GM19043 (cell line): ENCODE results near the gene PTPRN2.
"Not testable (repeated sequence)": the region's sequence is repeated elsewhere in the genome, so short reads cannot be mapped to it uniquely, and the experiment has no call there.

Experiments
- ATAC-seq: cut with Tn5 transposase; IDR thresholded peaks from one replicate; pipeline ENCODE4 v1.9.1; 2021; ENCODE audit warnings: low read depth; ENCODE audit not compliant: unreplicated experiment

PTPRN2 gene

GRCh38 chr7:158295966-158296797 lies 291.4 kb downstream of the PTPRN2 start:
- ATAC-seq = no peak

GRCh38 chr7:158294468-158295215 lies 293.0 kb downstream of the PTPRN2 start:
- not testable (repeated sequence) for ATAC-seq

- no peak for ATAC-seq
Observed at GRCh38 chr7:158292948-158293347, 294.7 kb downstream of the PTPRN2 start.

- no peak for ATAC-seq
Observed at GRCh38 chr7:158291998-158292397, 295.6 kb downstream of the PTPRN2 start.

GRCh38 chr7:158289761-158290523 lies 297.7 kb downstream of the PTPRN2 start:
- no peak for ATAC-seq

GRCh38 chr7:158289231-158289630 lies 298.4 kb downstream of the PTPRN2 start:
- no peak for ATAC-seq

- ATAC-seq = no peak
Observed at GRCh38 chr7:158286210-158286609, 301.4 kb downstream of the PTPRN2 start.

GRCh38 chr7:158285383-158285770 lies 302.2 kb downstream of the PTPRN2 start:
- ATAC-seq = no peak

GRCh38 chr7:158284617-158285382 lies 302.8 kb downstream of the PTPRN2 start:
- no peak for ATAC-seq

GRCh38 chr7:158284121-158284520 lies 303.5 kb downstream of the PTPRN2 start:
- ATAC-seq = no peak

- no peak for ATAC-seq
Observed at GRCh38 chr7:158283016-158283974, 304.3 kb downstream of the PTPRN2 start.

GRCh38 chr7:158282461-158283001 lies 305.1 kb downstream of the PTPRN2 start:
- ATAC-seq = no peak

GRCh38 chr7:158281441-158281840 lies 306.2 kb downstream of the PTPRN2 start:
- no peak for ATAC-seq

GRCh38 chr7:158280448-158281144 lies 307.0 kb downstream of the PTPRN2 start:
- ATAC-seq = no peak

GRCh38 chr7:158279539-158280447 lies 307.8 kb downstream of the PTPRN2 start:
- ATAC-seq = no peak

- ATAC-seq = no peak
Observed at GRCh38 chr7:158278745-158279320, 308.8 kb downstream of the PTPRN2 start.
